Small intestine (tissue), 7 donors: Measurements from ENCODE around the gene MUSK. TPM values are rescaled to one million over a fixed set of nuclear protein-coding genes. Genes with fewer than 3 reads are reported as not detected.
A peak's percentile ranks its signal among the peaks of the same experiment; 100 is the strongest.

Experiments used
- DNase-seq, 2 donors: peaks; one replicate each; pipeline versions ENCODE4 v3.0.0 to v3.0.0-alpha.2; 2013
- FAIRE-seq: peaks from 2 replicates; lab custom pipeline; 2012; peaks lifted over from hg19 to GRCh38; lab: Jason Lieb, UNC
- H3K27ac ChIP-seq, 3 donors: one replicate each; pipeline ENCODE4 v1.5.1; 2013; ENCODE audit warnings: low read length in 2 of 3, mild to moderate bottlenecking in 2 of 3, control low read depth in 1 of 3, inconsistent platforms in 1 of 3, low read depth in 1 of 3, moderate library complexity in 1 of 3
- H3K27me3 ChIP-seq, 3 donors: one replicate each; pipeline ENCODE4 v1.6.1; 2013; ENCODE audit warnings: low read length in 3 of 3, inconsistent platforms in 1 of 3; ENCODE audit not compliant: control insufficient read depth in 3 of 3, insufficient read depth in 3 of 3
- H3K36me3 ChIP-seq, 3 donors: one replicate each; pipeline ENCODE4 v1.6.1; 2013; ENCODE audit warnings: low read length in 3 of 3, inconsistent platforms in 1 of 3, low read depth in 1 of 3, mild to moderate bottlenecking in 1 of 3, moderate library complexity in 1 of 3; ENCODE audit not compliant: control insufficient read depth in 3 of 3, insufficient read depth in 2 of 3
- H3K4me1 ChIP-seq, 3 donors: one replicate each; pipeline ENCODE4 v1.6.1; 2013; ENCODE audit warnings: low read length in 2 of 3, inconsistent platforms in 1 of 3, low read depth in 1 of 3, mild to moderate bottlenecking in 1 of 3, moderate library complexity in 1 of 3; ENCODE audit not compliant: control insufficient read depth in 3 of 3, insufficient read depth in 2 of 3
- H3K4me3 ChIP-seq, 3 donors: one replicate each; pipeline ENCODE4 v1.5.1; 2013; ENCODE audit warnings: low read length in 3 of 3, control low read depth in 1 of 3, inconsistent platforms in 1 of 3, low read depth in 1 of 3, mild to moderate bottlenecking in 1 of 3, moderate library complexity in 1 of 3
- H3K9me3 ChIP-seq, 2 donors: one replicate each; pipeline ENCODE4 v1.6.1; 2013; ENCODE audit warnings: low read depth in 1 of 2, low read length in 1 of 2; ENCODE audit not compliant: control insufficient read depth in 2 of 2, insufficient read depth in 1 of 2
- WGBS, 3 donors: extraction: QIAGEN DNeasy Blood & Tissue Kit; methylation state at CpG; one replicate each; pipeline ENCODE4 v1.1.7; 2013; 5-methylcytosine and 5-hydroxymethylcytosine counted together
- polyA plus RNA-seq, 4 donors: library from polyadenylated mRNA; stranded (reverse) in 3 of 4; unstranded in 1 of 4; fragments of 200-250 nt in 3 of 4; fragments of 120-200 nt in 1 of 4; gene quantifications; one replicate each; pipeline versions ENCODE4 v1.2.1 to v1.2.3, GENCODE V29; 2013
- donor health status: healthy with polysubstance abuse.
- donor health status: control.
- donor health status: control.
- donor health status: Bipolar disorder and iron deficiency.
- donor health status: healthy.

The MUSK gene
- polyA plus RNA-seq, 4 donors = 0.54 to 1.9 (median 1.2) TPM; not detected in 1

GRCh38 chr9:110640736-110641135 lies 27.9 kb upstream of the MUSK start:
- Histone ChIP-seq H3K36me3 (no peaks in the 10 kb centered on the region), H3K27ac (no peak overlapping the region), H3K4me1 (no peaks in the 10 kb centered on the region), H3K9me3 (peaks cover 0 to 2% of the 10 kb centered on the region in 2 donors), H3K27me3 (no peaks in the 10 kb centered on the region), H3K4me3 (no peak overlapping the region)
- FAIRE-seq (no peak), DNase-seq (no peak)

GRCh38 chr9:110641293-110641692 lies 27.3 kb upstream of the MUSK start:
- Histone ChIP-seq H3K36me3 (no peaks in the 10 kb centered on the region), H3K4me1 (no peaks in the 10 kb centered on the region), H3K27ac (no peak overlapping the region), H3K9me3 (peaks cover 0 to 2% of the 10 kb centered on the region in 2 donors), H3K4me3 (no peak overlapping the region), H3K27me3 (no peaks in the 10 kb centered on the region)
- DNase-seq (no peak), FAIRE-seq (no peak)
- WGBS, 3 donors = 72 to 77% (median 74%) methylated on average over 2 of the region's 2 CpGs

GRCh38 chr9:110648696-110649095 lies 19.9 kb upstream of the MUSK start:
- WGBS, 3 donors = 70 to 81% (median 75%) methylated on average over 4 of the region's 4 CpGs
- no peak overlapping the region for H3K27ac ChIP-seq
- FAIRE-seq = no peak

GRCh38 chr9:110650261-110650660 lies 18.3 kb upstream of the MUSK start:
- FAIRE-seq = no peak
- WGBS, 3 donors = 88 to 92% (median 90%) methylated on average over 3 of the region's 3 CpGs

More at GRCh38 chr9:110648696-110649095, 19.9 kb upstream of the MUSK start:
- no peaks in the 10 kb centered on the region for H3K9me3 ChIP-seq
- H3K4me3 ChIP-seq = no peak overlapping the region
- DNase-seq = no peak
- no peaks in the 10 kb centered on the region for H3K27me3 ChIP-seq
- no peaks in the 10 kb centered on the region for H3K4me1 ChIP-seq
- H3K36me3 ChIP-seq = no peaks in the 10 kb centered on the region

GRCh38 chr9:110650991-110651411 lies 17.6 kb upstream of the MUSK start:
- Histone ChIP-seq H3K4me3 (no peak overlapping the region), H3K9me3 (no peaks in the 10 kb centered on the region), H3K27me3 (no peaks in the 10 kb centered on the region), H3K36me3 (no peaks in the 10 kb centered on the region), H3K27ac (no peak overlapping the region), H3K4me1 (no peaks in the 10 kb centered on the region)
- DNase-seq = peak in 1 of 2 donors; percentile 11
- 61 to 83% (median 75%) methylated on average over 6 of the region's 6 CpGs for WGBS, 3 donors
- no peak for FAIRE-seq

More at GRCh38 chr9:110650261-110650660, 18.3 kb upstream of the MUSK start:
- no peak for DNase-seq
- no peaks in the 10 kb centered on the region for H3K9me3 ChIP-seq
- H3K4me3 ChIP-seq = no peak overlapping the region
- no peaks in the 10 kb centered on the region for H3K4me1 ChIP-seq
- peak overlapping the region in 1 of 3 donors; percentile 27 for H3K27ac ChIP-seq
- no peaks in the 10 kb centered on the region for H3K36me3 ChIP-seq
- no peaks in the 10 kb centered on the region for H3K27me3 ChIP-seq

GRCh38 chr9:110655754-110656641 lies 12.6 kb upstream of the MUSK start:
- FAIRE-seq (no peak), DNase-seq (no peak)
- WGBS, 3 donors = 67 to 74% (median 73%) methylated on average over 6 of the region's 6 CpGs
- Histone ChIP-seq H3K27me3 (no peaks in the 10 kb centered on the region), H3K36me3 (no peaks in the 10 kb centered on the region), H3K4me3 (no peak overlapping the region), H3K4me1 (no peaks in the 10 kb centered on the region), H3K9me3 (no peaks in the 10 kb centered on the region), H3K27ac (peak overlapping the region in 1 of 3 donors; percentile 58)

GRCh38 chr9:110659891-110660541 lies 8.6 kb upstream of the MUSK start:
- Histone ChIP-seq H3K4me3 (no peak overlapping the region), H3K4me1 (no peaks in the 10 kb centered on the region), H3K27ac (no peak overlapping the region), H3K9me3 (no peaks in the 10 kb centered on the region), H3K36me3 (no peaks in the 10 kb centered on the region), H3K27me3 (no peaks in the 10 kb centered on the region)
- no peak for DNase-seq
- FAIRE-seq = no peak
- 84 to 90% (median 88%) methylated on average over 2 of the region's 2 CpGs for WGBS, 3 donors

GRCh38 chr9:110669433-110669832 lies 842 bp downstream of the MUSK start:
- Histone ChIP-seq H3K27ac (no peak overlapping the region), H3K4me3 (peak overlapping the region in 1 of 3 donors; percentile 5), H3K9me3 (no peaks in the 10 kb centered on the region), H3K36me3 (no peaks in the 10 kb centered on the region), H3K4me1 (no peaks in the 10 kb centered on the region), H3K27me3 (peaks cover 0 to 2% (median 0%) of the 10 kb centered on the region in 3 donors)
- WGBS, 3 donors = 59 to 79% (median 75%) methylated on average over 5 of the region's 5 CpGs
- DNase-seq = no peak
- no peak for FAIRE-seq
